Measurements from ENCODE around the gene SPINK4.

The SPINK4 gene

GRCh38 chr9:33294670-33295432 is 54.9 kb downstream of the SPINK4 start:
- no peak for DNase-seq

- no peak for DNase-seq
Observed at GRCh38 chr9:33295571-33295970, 55.6 kb downstream of the SPINK4 start.

- DNase-seq = peak; percentile 16
Observed at GRCh38 chr9:33297432-33297831, 57.5 kb downstream of the SPINK4 start.

Measured in CD4-positive, alpha-beta T cell treated with Interleukin-6 for 4 hours (primary cell).